Lower lobe of right lung (tissue), 2 donors: ENCODE data around the gene TTC23. TPM values are rescaled to one million over a fixed set of nuclear protein-coding genes. Genes with fewer than 3 reads are reported as not detected.

Experiments used
- ATAC-seq, 2 donors: fragments of 200-7000 bp; cut with Tn5 transposase; one replicate each; pipeline ENCODE4 v1.9.1; 2020 to 2022; ENCODE audit warnings: mild to moderate bottlenecking in 2 of 2, moderate library complexity in 2 of 2
- DNase-seq: peaks from one replicate; pipeline ENCODE4 v3.0.0-alpha.2; 2020
- H3K27ac ChIP-seq: fragments of 200-600 bp; one replicate; pipeline ENCODE4 v1.8.0; 2022
- H3K27me3 ChIP-seq: fragments of 200-600 bp; one replicate; pipeline ENCODE4 v1.8.0; 2022; ENCODE audit warnings: low read depth
- H3K36me3 ChIP-seq: fragments of 200-600 bp; one replicate; pipeline ENCODE4 v1.8.0; 2022; ENCODE audit warnings: mild to moderate bottlenecking
- H3K4me1 ChIP-seq: fragments of 200-600 bp; one replicate; pipeline ENCODE4 v1.8.0; 2022
- H3K4me3 ChIP-seq: fragments of 200-600 bp; one replicate; pipeline ENCODE4 v1.8.0; 2022; ENCODE audit warnings: mild to moderate bottlenecking
- H3K9me3 ChIP-seq: fragments of 200-600 bp; one replicate; pipeline ENCODE4 v1.8.0; 2022
- CTCF ChIP-seq: fragments of 200-600 bp; IDR thresholded peaks from one replicate; pipeline ENCODE4 v1.8.0; 2022; ENCODE audit warnings: antibody characterized with exemption, mild to moderate bottlenecking
- intact Hi-C: fragments of 100-400 bp; cut with DNase I; formaldehyde crosslinking; loops from one replicate; pipeline ENCODE4 v1.11.0; 2022
- total RNA-seq: library from RNA; stranded (reverse); fragmentation: NEBNext Ultra II Directional; extraction: Animal tissue kit (Norgen Biotek cat#: 25700); gene quantifications from one replicate; pipeline ENCODE4 v1.2.1, GENCODE V29; 2021
- donor health status: DM: no; HTN: yes; CAD: no; lungs with severe emphysema.

TTC23 gene
- total RNA-seq, 1 donor from 2014 or later: 16.4 TPM

GRCh38 chr15:99086327-99086667 lies 163.1 kb downstream of the TTC23 start:
- H3K4me3 ChIP-seq: no peak overlapping the region
- no peaks in the 10 kb centered on the region for H3K36me3 ChIP-seq
- ATAC-seq: no peak
- no peaks in the 10 kb centered on the region for H3K4me1 ChIP-seq
- no peaks in the 10 kb centered on the region for H3K27me3 ChIP-seq
- H3K27ac ChIP-seq: no peak overlapping the region
- no peak for TF ChIP-seq CTCF
- intact Hi-C loops: no loop called here
- no peak for DNase-seq
- no peaks in the 10 kb centered on the region for H3K9me3 ChIP-seq

Other genes with a start within 250 kb of the TTC23 start
- gene PGPEP1L, start 241.8 kb downstream of the TTC23 start, total RNA-seq: not detected
- gene SYNM, start 144.5 kb downstream of the TTC23 start, total RNA-seq: 26.8 TPM
- 23.8 TPM for gene LRRC28, start 1.9 kb upstream of the TTC23 start, total RNA-seq